Heart left ventricle (tissue), 16 donors: Measurements from ENCODE around the gene BBOF1. TPM values are rescaled to one million over a fixed set of nuclear protein-coding genes. Genes with fewer than 3 reads are reported as not detected.
"Not testable (repeated sequence)": the region's sequence is repeated elsewhere in the genome, so short reads cannot be mapped to it uniquely, and the experiment has no call there.

ENCODE experiments used
- ATAC-seq, 4 donors: fragments of 200-7000 bp; cut with Tn5 transposase; one replicate each; pipeline ENCODE4 v1.9.1; 2020 to 2022; ENCODE audit warnings: moderate library complexity in 4 of 4, mild to moderate bottlenecking in 3 of 4, moderate number of reproducible peaks in 1 of 4
- DNase-seq, 5 donors: peaks; one replicate each; pipeline ENCODE4 v3.0.0-alpha.2; 2020
- H3K27ac ChIP-seq, 12 donors: fragments of 200-600 bp; sonication (generic) in 4 of 12; one replicate each; pipeline versions ENCODE4 v1.5.0 to v1.8.0; 2016 to 2022; ENCODE audit warnings: mild to moderate bottlenecking in 2 of 12
- H3K27me3 ChIP-seq, 9 donors: fragments of 200-600 bp; sonication (generic) in 2 of 9; one replicate each; pipeline versions ENCODE4 v1.5.1 to v1.8.0; 2016 to 2022; ENCODE audit warnings: mild to moderate bottlenecking in 3 of 9
- H3K36me3 ChIP-seq, 9 donors: fragments of 200-600 bp; sonication (generic) in 2 of 9; one replicate each; pipeline versions ENCODE4 v1.5.0 to v1.8.0; 2018 to 2022; ENCODE audit warnings: mild to moderate bottlenecking in 2 of 9
- H3K4me1 ChIP-seq, 12 donors: fragments of 200-600 bp; sonication (generic) in 4 of 12; one replicate each; pipeline versions ENCODE4 v1.5.0 to v1.8.0; 2016 to 2022; ENCODE audit warnings: mild to moderate bottlenecking in 3 of 12
- H3K4me3 ChIP-seq, 12 donors: fragments of 200-600 bp; sonication (generic) in 4 of 12; one replicate each; pipeline versions ENCODE4 v1.5.0 to v1.8.0; 2017 to 2022; ENCODE audit warnings: mild to moderate bottlenecking in 9 of 12, moderate library complexity in 4 of 12
- H3K9me3 ChIP-seq, 12 donors: fragments of 200-600 bp; sonication (generic) in 4 of 12; one replicate each; pipeline versions ENCODE4 v1.5.0 to v1.8.0; 2016 to 2022; ENCODE audit warnings: mild to moderate bottlenecking in 1 of 12
- CTCF ChIP-seq, 12 donors: fragments of 200-600 bp; sonication (generic) in 4 of 12; IDR thresholded peaks; one replicate each; pipeline versions ENCODE4 v1.5.0 to v1.8.0; 2018 to 2022; ENCODE audit warnings: antibody characterized with exemption in 12 of 12, mild to moderate bottlenecking in 5 of 12
- POLR2A ChIP-seq, 2 donors: fragments of 450-650 bp; IDR thresholded peaks; one replicate each; pipeline ENCODE4 v1.6.1; 2017; ENCODE audit warnings: antibody characterized with exemption in 2 of 2, mild to moderate bottlenecking in 2 of 2, moderate library complexity in 2 of 2
- WGBS, 4 donors: extraction: QIAGEN DNeasy Blood & Tissue Kit in 2 of 4; methylation state at CpG; one replicate each; pipeline versions ENCODE4 v1.1.5 to v1.1.7; 2013 to 2018; 5-methylcytosine and 5-hydroxymethylcytosine counted together
- intact Hi-C, 10 donors: fragments of 100-400 bp; cut with DNase I; formaldehyde crosslinking; loops; one replicate each; pipeline versions ENCODE4 v1.11.1 to v1.14.2; 2022
- polyA plus RNA-seq, 2 donors: library from polyadenylated mRNA; stranded (reverse); fragments of 200-250 nt; gene quantifications; one replicate each; pipeline ENCODE4 v1.2.3, GENCODE V29; 2013
- total RNA-seq, 9 donors: library from RNA; depleted of rRNA in 2 of 9; stranded (reverse); fragments of >200 nt in 2 of 9; fragmentation: NEBNext Ultra II Directional in 3 of 9; extraction: Animal tissue kit (Norgen Biotek cat#: 25700) in 3 of 9; gene quantifications; one replicate each; pipeline versions ENCODE4 v1.1.0 to v1.2.4, GENCODE V29; 2016 to 2023
- donor health status: ischemic (EF 13 %, LVEDD 7.1; RV severe dilation, severe dysfunction).
- donor health status: healthy with polysubstance abuse.
- donor health status: DM: no; HTN: yes; CAD: no.
- donor health status: DM: no; HTN: no; CAD: no.
- donor health status: ischemic (EF 25% LVEDD 6.9; RV normal size, moderate dysfunction).
- donor health status: ischemic (EF 25% LVEDD 5.7; RV mildly dilated, moderate dysfunction).
- donor health status: healthy.
- donor health status: DM: yes; HTN: yes; CAD: no.
- donor health status: ischemic (EF 35%, LVEDD 5.7; RV mildly dilated, moderate dysfunction).
- donor health status: nonischemic (EF 11% LVEDD 7.7; RV severe dilation, severe dysfunction).
- donor health status: DM: yes; HTN: yes; CAD: no.
- donor health status: PGD.
- donor health status: ischemic (EF 29% LVEDD 5.4; RV normal size, mild dysfunction).
- donor health status: nonischemic (EF 23%, LVEDD 6.1; RV moderate dilation, normal function).

BBOF1 gene
- total and polyA plus RNA-seq, 11 donors = 2.1 to 8.9 (median 4.0) TPM

- ATAC-seq (no peak), DNase-seq (no peak)
- TF ChIP-seq CTCF (IDR thresholded peaks at IDR 0.05) (no peak), POLR2A (IDR thresholded peaks at IDR 0.05) (no peak)
- intact Hi-C loops = no loop called here
- 46 to 80% (median 64%) methylated on average over 4 of the region's 4 CpGs for WGBS, 4 donors
- H3K27me3 ChIP-seq = no peaks in the 10 kb centered on the region
- no peak overlapping the region for H3K27ac ChIP-seq
- H3K4me1 ChIP-seq = peaks cover 0 to 9% (median 0%) of the 10 kb centered on the region in 12 donors
- no peak overlapping the region for H3K4me3 ChIP-seq
- H3K9me3 ChIP-seq = no peaks in the 10 kb centered on the region
- peaks cover 0 to 67% (median 40%) of the 10 kb centered on the region in 9 donors for H3K36me3 ChIP-seq
Measured at GRCh38 chr14:73977896-73978295, 41.3 kb upstream of the BBOF1 start.

GRCh38 chr14:73988065-73988464 is 31.1 kb upstream of the BBOF1 start:
- no peaks in the 10 kb centered on the region for H3K4me1 ChIP-seq
- WGBS, 4 donors = 93 to 96% (median 94%) methylated on average over 3 of the region's 3 CpGs
- no peak overlapping the region for H3K27ac ChIP-seq
- H3K4me3 ChIP-seq = no peak overlapping the region
- no peak for DNase-seq
- no peaks in the 10 kb centered on the region for H3K27me3 ChIP-seq
- peaks cover 0 to 53% (median 38%) of the 10 kb centered on the region in 9 donors for H3K36me3 ChIP-seq
- TF ChIP-seq POLR2A (IDR thresholded peaks at IDR 0.05) (no peak), CTCF (IDR thresholded peaks at IDR 0.05) (no peak)
- H3K9me3 ChIP-seq = no peaks in the 10 kb centered on the region
- intact Hi-C loops = no loop called here
- ATAC-seq = no peak

GRCh38 chr14:73988656-73989055 is 30.5 kb upstream of the BBOF1 start:
- H3K27me3 ChIP-seq, H3K4me3 ChIP-seq, intact Hi-C loops, H3K27ac ChIP-seq, H3K9me3 ChIP-seq, H3K4me1 ChIP-seq, DNase-seq, ATAC-seq: not testable (repeated sequence)
- 91 to 94% (median 94%) methylated on average over 6 to 7 of the region's 7 CpGs for WGBS, 4 donors
- H3K36me3 ChIP-seq = peaks cover 0 to 52% (median 37%) of the 10 kb centered on the region in 9 donors

GRCh38 chr14:73991092-73991491 is 28.1 kb upstream of the BBOF1 start:
- ATAC-seq (no peak), DNase-seq (no peak)
- TF ChIP-seq POLR2A (IDR thresholded peaks at IDR 0.05) (no peak), CTCF (IDR thresholded peaks at IDR 0.05) (no peak)
- Histone ChIP-seq H3K9me3 (no peaks in the 10 kb centered on the region), H3K36me3 (peaks cover 0 to 39% (median 20%) of the 10 kb centered on the region in 9 donors), H3K4me3 (no peak overlapping the region), H3K27me3 (no peaks in the 10 kb centered on the region), H3K27ac (no peak overlapping the region), H3K4me1 (no peaks in the 10 kb centered on the region)
- intact Hi-C loops = no loop called here
- WGBS, 4 donors = 70 to 89% (median 79%) methylated on average over 4 of the region's 4 CpGs

GRCh38 chr14:73994926-73995325 is 24.2 kb upstream of the BBOF1 start:
- H3K27ac ChIP-seq, H3K4me3 ChIP-seq, H3K9me3 ChIP-seq, DNase-seq, ATAC-seq, H3K27me3 ChIP-seq, intact Hi-C loops, H3K4me1 ChIP-seq: not testable (repeated sequence)
- peaks cover 0 to 32% (median 5%) of the 10 kb centered on the region in 9 donors for H3K36me3 ChIP-seq
- 95 to 99% (median 97%) methylated on average over 7 of the region's 7 CpGs for WGBS, 4 donors
